Activated CD8-positive, alpha-beta memory T cell treated with anti-CD3 and anti-CD28 coated beads, Interleukin-2, amount 50 U/mL, for 24 hours (primary cell): ENCODE data around the gene KPTN.

ENCODE experiments used
- DNase-seq: peaks from one replicate; pipeline ENCODE4 v3.0.0-alpha.2; 2020; ENCODE audit errors: extremely low read depth

The KPTN gene

GRCh38 chr19:47483800-47484690, at the start of gene KPTN:
TSS of gene KPTN (minus strand) at chr19:47484219. CDS start at chr19:47484160, 59 bp downstream.
- DNase-seq, result peak; percentile 67

- DNase-seq, result no peak
These were observed 47.8 kb upstream of the KPTN start for GRCh38 chr19:47531640-47532387.

GRCh38 chr19:47529018-47529742, 45.2 kb upstream of the KPTN start:
- no peak for DNase-seq

- no peak for DNase-seq
These were observed 42.8 kb upstream of the KPTN start for GRCh38 chr19:47526798-47527197.

- DNase-seq, result no peak
These were observed 39.5 kb upstream of the KPTN start for GRCh38 chr19:47523473-47523872.

- DNase-seq, result no peak
These were observed 37.6 kb upstream of the KPTN start for GRCh38 chr19:47521473-47522180.

GRCh38 chr19:47520839-47521238, 36.8 kb upstream of the KPTN start:
- DNase-seq, result no peak

GRCh38 chr19:47520343-47520806, 36.4 kb upstream of the KPTN start:
- no peak for DNase-seq

- no peak for DNase-seq
These were observed 34.8 kb upstream of the KPTN start for GRCh38 chr19:47518854-47519253.

GRCh38 chr19:47518139-47518538, 34.1 kb upstream of the KPTN start:
- peak; percentile 53 for DNase-seq

- DNase-seq, result peak; percentile 100
These were observed 31.0 kb upstream of the KPTN start, which contains the start of gene NAPA for GRCh38 chr19:47514869-47515588. TSS of gene NAPA (minus strand) at chr19:47515063. CDS start at chr19:47514940, 123 bp downstream.

GRCh38 chr19:47514151-47514868, 30.3 kb upstream of the KPTN start:
- no peak for DNase-seq

GRCh38 chr19:47512948-47513319, 28.9 kb upstream of the KPTN start:
- no peak for DNase-seq

GRCh38 chr19:47512183-47512947, 28.3 kb upstream of the KPTN start:
- no peak for DNase-seq

- DNase-seq, result no peak
These were observed 27.7 kb upstream of the KPTN start for GRCh38 chr19:47511681-47512080.

GRCh38 chr19:47511128-47511517, 27.1 kb upstream of the KPTN start:
- DNase-seq, result no peak

GRCh38 chr19:47510516-47511127, 26.6 kb upstream of the KPTN start:
- no peak for DNase-seq

- DNase-seq, result no peak
These were observed 26.0 kb upstream of the KPTN start for GRCh38 chr19:47509973-47510372.
